Skeletal muscle cell (primary cell): ENCODE results near the gene CHN1.

Experiments
- DNase-seq: peaks from one replicate; pipeline ENCODE4 v3.0.0-alpha.2; 2010; ENCODE audit warnings: low read depth
- H3K4me3 ChIP-seq: 2 replicates; pipeline ENCODE4 v1.5.1; 2011; ENCODE audit warnings: low read depth, mild to moderate bottlenecking, control low read depth, low read length, moderate library complexity

CHN1 gene

GRCh38 chr2:174981331-174981730 is 23.9 kb downstream of the CHN1 start:
- no peak overlapping the region for H3K4me3 ChIP-seq
- DNase-seq: no peak

GRCh38 chr2:174979996-174980395 is 25.2 kb downstream of the CHN1 start:
- H3K4me3 ChIP-seq: no peak overlapping the region
- no peak for DNase-seq

GRCh38 chr2:174977364-174977763 is 27.8 kb downstream of the CHN1 start:
- H3K4me3 ChIP-seq: no peak overlapping the region
- no peak for DNase-seq

DNA sequence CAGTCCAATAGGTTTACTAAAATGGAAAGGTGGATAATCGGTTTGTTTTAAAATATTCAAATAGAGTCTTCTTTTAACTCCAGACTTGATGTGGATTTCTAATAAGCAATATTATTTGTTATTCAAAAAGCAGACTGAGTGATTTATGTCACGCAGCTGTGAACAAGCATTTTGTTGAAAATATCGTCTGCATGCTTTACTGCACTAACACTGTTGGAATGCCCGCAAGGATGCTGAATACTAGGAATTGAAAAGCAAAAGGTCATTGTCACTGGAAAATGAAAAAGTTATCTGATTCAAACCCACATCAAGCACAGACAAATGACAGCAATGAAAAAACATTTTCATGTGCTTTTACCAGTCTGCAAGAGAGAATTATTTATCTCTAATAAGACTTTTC is 31.1 kb downstream of the CHN1 start:
- no peak for DNase-seq

DNA sequence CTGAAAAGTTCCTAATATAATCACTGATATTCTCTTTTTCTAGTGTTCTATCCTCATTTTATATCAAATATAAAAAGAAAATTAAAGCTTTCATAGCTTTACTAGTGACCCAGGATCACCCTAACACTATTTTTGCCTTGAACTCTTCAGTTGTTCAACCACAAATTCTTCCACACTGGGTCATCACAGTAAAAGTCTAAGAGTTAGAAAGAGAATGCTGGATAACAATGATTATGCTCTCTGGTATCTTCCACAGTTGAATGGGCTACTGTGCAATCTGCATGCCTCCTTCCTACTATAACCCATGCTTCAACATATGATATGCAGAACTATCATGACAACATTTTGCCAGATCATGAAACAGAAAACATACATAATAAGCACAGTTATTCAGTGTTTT is 32.3 kb downstream of the CHN1 start:
- DNase-seq: no peak
- no peak overlapping the region for H3K4me3 ChIP-seq

More for the DNA sequence above, 31.1 kb downstream of the CHN1 start:
- H3K4me3 ChIP-seq: no peak overlapping the region

GRCh38 chr2:174971868-174972781 is 33.1 kb downstream of the CHN1 start:
- H3K4me3 ChIP-seq: no peak overlapping the region
- DNase-seq: no peak

GRCh38 chr2:174970092-174970491 is 35.1 kb downstream of the CHN1 start:
- no peak overlapping the region for H3K4me3 ChIP-seq
- DNase-seq: no peak

GRCh38 chr2:174969091-174969734 is 36.0 kb downstream of the CHN1 start:
- DNase-seq: no peak

DNA sequence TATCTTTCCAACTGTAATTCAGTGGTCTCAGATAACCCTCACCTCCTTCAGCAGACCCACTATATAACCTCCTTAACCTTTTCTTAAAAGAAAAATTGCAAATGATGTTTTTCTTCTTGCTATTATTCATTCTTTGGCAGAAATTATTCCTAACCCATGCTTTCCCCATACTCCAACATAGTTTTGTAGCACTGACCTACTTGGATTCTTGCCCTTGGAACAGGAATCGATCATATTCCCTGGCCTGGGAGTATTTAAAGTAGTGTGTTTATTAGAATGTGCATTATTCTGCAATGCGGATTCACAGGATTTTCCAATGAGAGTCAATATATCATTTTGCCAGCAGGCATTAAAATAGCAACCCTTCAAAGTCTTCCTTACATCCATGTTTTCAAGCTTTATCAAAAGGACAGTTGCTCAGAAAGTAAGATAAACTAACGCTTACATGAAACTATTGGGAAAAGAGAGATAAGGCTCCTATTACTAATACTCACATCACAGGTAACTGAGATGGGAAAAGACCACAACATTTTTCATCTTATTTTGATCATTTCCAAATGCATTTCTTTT is 37.4 kb downstream of the CHN1 start:
- no peak for DNase-seq
- no peak overlapping the region for H3K4me3 ChIP-seq

More at GRCh38 chr2:174969091-174969734, 36.0 kb downstream of the CHN1 start:
- H3K4me3 ChIP-seq: no peak overlapping the region

- DNase-seq: no peak
- no peak overlapping the region for H3K4me3 ChIP-seq
These were observed 38.1 kb downstream of the CHN1 start for GRCh38 chr2:174967086-174967485.

GRCh38 chr2:174965992-174966744 is 39.0 kb downstream of the CHN1 start:
- no peak for DNase-seq
- H3K4me3 ChIP-seq: no peak overlapping the region

DNA sequence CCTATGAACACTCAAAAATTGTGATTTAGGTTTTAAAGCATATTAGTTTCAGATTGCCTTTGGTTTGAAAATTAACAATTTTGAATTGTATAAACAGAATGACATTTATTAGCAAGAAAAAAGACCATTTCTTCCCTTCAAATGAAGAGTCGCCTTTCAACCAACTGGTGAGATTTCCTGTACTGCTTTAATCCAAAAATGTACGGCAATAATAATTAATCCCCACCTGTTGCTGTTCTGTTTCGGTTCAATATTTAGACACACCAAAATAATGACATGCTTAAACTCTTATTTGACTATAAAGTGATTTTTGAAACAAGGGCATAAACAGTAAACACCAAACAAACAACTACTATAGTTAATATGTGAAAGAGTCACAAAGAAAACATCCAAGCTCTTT is 39.6 kb downstream of the CHN1 start:
- no peak for DNase-seq
- no peak overlapping the region for H3K4me3 ChIP-seq

DNA sequence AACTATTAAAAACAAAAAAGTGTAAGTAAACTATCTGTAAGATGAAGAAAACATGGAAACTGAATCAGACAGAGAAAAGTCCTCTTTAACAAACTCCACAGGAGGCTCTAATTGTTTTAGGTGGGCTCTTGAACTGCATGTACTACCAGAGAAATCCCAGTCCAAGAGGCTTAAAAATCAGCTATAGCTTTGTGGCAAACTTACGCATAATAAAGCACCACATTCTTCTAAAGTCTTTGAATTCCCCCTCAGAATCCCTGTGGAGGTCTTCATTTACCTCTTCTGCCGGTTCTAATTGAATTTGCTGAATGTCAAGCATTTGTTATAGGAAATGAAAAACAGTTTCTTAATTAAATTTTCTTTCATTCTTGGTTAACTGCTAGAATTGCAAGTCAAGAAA is 40.8 kb downstream of the CHN1 start:
- no peak for DNase-seq
- H3K4me3 ChIP-seq: no peak overlapping the region

- no peak overlapping the region for H3K4me3 ChIP-seq
- no peak for DNase-seq
These were observed 41.5 kb downstream of the CHN1 start for GRCh38 chr2:174963437-174964400.

GRCh38 chr2:174959787-174960186 is 45.4 kb downstream of the CHN1 start:
- DNase-seq: no peak
- H3K4me3 ChIP-seq: no peak overlapping the region

GRCh38 chr2:174957050-174957449 is 48.1 kb downstream of the CHN1 start:
- DNase-seq: no peak
- H3K4me3 ChIP-seq: no peak overlapping the region

- no peak for DNase-seq
- H3K4me3 ChIP-seq: no peak overlapping the region
These were observed 52.6 kb downstream of the CHN1 start for GRCh38 chr2:174952607-174953006.

GRCh38 chr2:174951745-174952144 is 53.4 kb downstream of the CHN1 start:
- no peak overlapping the region for H3K4me3 ChIP-seq
- no peak for DNase-seq
